Renal cortical epithelial cell (primary cell): ENCODE data around the gene TTLL11. TPM values are rescaled to one million over a fixed set of nuclear protein-coding genes. Genes with fewer than 3 reads are reported as not detected.
"Not testable (repeated sequence)": the region's sequence is repeated elsewhere in the genome, so short reads cannot be mapped to it uniquely, and the experiment has no call there.

ENCODE experiments used
- DNase-seq: peaks from one replicate; pipeline ENCODE4 v3.0.0-alpha.2; 2011; ENCODE audit warnings: low read depth
- total RNA-seq: library from RNA; depleted of rRNA; stranded (reverse); fragments of >200 nt; gene quantifications from 2 replicates; pipeline ENCODE4 v1.2.3, GENCODE V29; 2014

Gene TTLL11
- total RNA-seq, 1 donor from 2014 or later, result 6.7 TPM

DNA sequence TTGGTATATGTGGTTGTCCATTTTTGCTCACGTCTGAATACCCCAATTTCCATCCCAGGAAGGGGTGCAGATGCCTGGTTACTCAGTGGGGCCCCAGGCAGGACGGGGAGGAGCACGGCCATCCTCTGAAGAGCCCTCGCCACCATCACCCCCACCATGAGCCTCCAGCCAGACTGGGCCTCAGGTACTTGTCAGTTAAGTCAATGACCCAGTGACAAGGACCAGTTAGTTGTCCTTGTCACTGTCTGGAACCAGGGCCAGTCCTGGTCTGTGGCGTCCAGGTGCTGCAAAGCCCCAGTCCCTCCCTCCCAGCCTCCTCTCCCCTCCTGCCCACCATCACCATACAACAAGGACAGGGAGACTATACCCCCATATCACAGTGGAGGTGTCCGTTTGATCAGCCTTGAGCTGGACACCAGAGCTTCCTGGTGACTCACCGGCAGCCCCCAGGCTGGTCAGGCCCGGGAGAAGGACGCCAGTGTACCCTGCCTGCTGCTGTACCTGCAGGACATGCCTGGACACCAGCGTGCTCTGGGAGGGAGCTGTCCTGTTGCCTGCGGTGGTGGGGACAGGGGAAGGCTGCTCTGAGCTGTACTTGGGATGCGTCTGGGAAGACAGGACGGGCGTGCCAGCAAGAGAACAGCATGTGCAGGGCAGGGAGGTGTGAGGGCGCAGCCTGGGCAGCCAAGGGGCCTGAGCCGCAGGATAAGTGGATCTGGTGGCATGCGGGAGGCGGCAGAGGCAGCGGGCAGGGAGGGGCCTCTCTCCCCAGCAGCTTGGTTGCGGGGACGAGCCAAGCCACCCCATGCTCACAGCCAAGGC is 32.6 kb upstream of the TTLL11 start:
- no peak for DNase-seq

DNA sequence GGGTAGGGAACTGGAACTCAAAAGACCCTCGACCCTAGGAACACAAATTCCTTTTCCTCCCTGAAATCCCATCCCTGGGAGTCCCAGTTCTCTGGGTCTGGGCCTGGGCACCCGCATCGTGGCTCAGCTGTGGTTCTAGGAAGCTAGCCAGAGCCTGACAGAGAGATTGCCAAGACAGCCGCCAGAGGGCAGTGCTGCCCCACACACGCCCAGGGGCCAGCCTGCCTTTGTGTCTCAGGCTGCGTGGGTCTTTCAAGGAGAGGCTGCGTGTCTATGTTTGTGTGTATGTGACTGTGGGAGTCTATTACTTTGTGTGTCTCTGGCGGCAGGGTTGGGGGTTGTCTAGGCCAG is 32.0 kb upstream of the TTLL11 start:
- peak; percentile 41 for DNase-seq

DNA sequence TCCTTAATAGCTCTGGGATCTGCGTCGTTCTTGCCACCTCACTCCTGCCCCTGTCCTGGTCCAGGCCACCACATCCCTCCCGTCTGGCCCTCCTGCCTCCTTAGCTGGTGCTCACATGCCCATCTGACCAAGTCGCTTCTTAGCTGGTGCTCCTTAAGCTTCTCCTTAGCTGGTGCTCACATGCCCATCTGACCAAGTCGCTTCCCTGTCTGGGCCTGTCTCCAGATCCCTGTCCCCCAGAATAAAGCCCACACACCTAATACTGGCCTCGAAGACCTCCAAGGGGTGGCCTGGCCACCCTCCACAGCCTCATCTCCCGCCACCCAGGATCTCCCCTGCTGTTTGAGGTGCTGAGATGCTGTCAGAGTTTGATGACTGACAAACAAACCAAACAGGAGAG is 31.4 kb upstream of the TTLL11 start:
- DNase-seq, result no peak

- no peak for DNase-seq
Measured at GRCh38 chr9:122124048-122124447, 30.9 kb upstream of the TTLL11 start.

- DNase-seq, result peak; percentile 47
Measured at GRCh38 chr9:122122903-122123632, 30.0 kb upstream of the TTLL11 start.

DNA sequence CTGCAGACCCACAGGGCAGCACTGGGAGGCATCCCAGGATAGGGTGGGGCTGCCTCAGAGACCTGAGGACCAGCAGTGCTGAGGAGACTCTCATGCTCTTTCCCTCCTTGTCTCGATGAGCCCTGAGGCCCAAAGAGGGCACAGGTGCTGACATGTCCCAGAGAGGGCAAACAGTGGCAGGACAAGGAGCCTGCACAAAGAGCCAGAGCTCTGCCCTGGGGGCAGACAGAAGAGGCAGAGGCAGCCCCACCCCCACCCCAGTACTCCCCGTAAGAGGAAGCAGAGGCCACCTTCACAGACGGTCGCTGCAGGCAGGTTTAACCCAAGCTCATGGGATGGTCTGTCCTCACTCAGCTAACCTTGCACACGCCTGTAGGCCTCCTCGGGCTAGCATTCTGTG is 29.4 kb upstream of the TTLL11 start:
- DNase-seq, result no peak

- no peak for DNase-seq
Measured at GRCh38 chr9:122121931-122122330, 28.8 kb upstream of the TTLL11 start.

DNA sequence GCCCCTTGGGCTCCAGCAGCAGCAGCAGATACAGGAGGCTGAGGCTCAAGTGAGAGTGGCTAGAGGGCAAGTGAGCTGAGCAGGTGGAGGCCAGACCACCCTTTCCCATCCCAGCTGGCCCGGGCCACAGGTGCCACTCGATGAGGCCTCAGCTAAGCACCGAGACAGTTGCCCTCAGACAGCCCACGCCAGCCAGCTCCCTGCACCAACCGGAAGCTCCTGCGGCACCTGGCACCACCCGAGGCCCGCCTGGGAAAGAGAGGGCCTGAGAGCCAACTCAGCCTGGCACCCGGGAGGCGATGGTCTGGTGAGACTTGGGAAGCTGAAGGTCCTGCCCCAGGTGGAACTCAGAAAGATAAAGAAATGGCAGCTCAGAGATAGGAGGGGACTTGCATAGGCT is 28.3 kb upstream of the TTLL11 start:
- no peak for DNase-seq

DNA sequence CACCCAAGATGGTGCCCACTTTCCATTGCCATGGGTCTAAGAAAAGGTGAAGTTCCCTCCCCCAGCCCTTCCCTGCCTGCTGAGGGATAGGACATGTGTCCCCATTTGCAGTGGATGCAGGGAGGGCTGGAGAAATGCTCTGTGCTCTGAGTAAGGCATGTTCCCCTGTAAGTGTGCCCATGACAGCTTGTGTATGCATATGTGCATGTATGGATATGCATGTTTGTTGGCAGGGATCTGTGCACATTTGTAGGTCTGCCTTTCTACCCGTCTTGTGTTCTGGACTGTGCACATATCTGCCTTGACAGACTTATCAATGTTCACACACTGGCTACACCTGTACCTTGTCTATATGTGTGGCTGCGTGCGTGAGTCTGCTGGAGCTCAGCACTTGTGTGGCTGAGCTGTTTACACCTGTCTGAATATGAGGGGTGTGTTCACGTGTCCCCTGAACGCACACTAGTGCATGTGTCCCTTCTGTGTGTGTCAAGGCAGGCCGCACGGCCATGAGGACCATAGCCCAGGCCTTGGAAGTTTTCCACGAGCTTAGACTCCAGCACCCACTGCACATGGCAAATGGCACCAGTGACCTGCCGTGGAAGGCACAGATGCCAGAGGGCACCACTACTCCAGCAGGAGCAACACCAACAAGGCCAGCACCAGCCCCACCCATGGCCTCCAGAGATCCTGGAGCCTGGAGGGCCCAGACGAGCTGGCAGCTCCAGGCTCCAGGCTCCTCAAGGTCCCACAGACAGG is 27.4 kb upstream of the TTLL11 start:
- no peak for DNase-seq

DNA sequence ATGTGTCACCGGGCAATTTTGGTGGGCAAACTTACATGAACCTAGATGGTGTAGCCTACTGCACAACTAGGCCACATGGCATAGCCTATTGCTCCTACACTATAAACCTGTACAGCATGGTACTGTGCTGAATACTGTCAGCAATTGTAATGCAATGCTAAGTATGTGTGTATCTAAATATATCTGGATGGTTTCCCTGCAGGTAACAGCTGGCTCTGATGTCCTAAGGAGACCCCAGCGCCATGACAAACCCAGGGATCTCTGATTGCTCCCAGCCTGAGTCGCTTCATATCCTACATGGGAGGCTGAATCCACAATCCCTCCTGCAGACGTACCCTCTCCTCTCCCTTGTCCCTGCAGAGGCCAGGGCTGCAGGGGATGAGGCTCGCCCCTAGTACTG is 26.6 kb upstream of the TTLL11 start:
- no peak for DNase-seq

DNA sequence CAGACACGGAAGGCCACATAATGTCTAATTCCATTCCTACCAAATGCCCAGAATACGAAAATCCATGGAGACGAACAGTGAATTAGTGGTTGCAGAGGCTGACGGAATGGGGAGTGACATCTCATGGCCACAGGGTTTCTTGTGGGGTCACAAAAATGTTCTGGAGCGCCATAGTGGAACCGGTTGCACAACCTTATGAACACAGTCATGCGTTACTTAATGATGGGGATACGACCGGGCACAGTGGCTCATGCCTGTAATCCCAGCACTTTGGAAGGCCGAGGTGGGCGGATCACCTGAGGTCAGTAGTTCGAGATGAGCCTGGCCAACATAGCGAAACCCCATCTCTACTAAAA is 26.0 kb upstream of the TTLL11 start:
- DNase-seq, result peak; percentile 84

GRCh38 chr9:122118343-122119165 is 25.4 kb upstream of the TTLL11 start:
- no peak for DNase-seq

DNA sequence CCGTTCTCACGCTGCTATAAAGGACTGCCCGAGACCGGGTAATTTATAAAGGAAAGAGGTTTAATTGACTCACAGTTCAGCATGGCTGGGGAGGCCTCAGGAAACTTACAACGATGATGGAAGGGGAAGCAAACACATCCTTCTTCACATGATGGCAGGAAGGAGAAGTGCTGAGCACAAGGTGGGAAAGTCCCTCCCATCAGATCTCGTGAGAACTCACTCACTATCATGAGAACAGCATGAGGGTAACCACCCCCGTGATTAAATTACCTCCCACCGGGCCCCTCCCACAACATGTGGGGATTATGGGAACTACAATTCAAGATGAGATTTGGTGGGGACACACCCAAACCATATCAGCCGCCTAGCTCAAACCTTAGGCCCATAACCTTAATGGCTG is 24.1 kb upstream of the TTLL11 start:
- DNase-seq, result not testable (repeated sequence)

- DNase-seq, result no peak
Measured at GRCh38 chr9:122116448-122117173, 23.5 kb upstream of the TTLL11 start.

- peak; percentile 83 for DNase-seq
Measured at GRCh38 chr9:122116040-122116439, 22.9 kb upstream of the TTLL11 start.

- no peak for DNase-seq
Measured at GRCh38 chr9:122115176-122116035, 22.3 kb upstream of the TTLL11 start.

DNA sequence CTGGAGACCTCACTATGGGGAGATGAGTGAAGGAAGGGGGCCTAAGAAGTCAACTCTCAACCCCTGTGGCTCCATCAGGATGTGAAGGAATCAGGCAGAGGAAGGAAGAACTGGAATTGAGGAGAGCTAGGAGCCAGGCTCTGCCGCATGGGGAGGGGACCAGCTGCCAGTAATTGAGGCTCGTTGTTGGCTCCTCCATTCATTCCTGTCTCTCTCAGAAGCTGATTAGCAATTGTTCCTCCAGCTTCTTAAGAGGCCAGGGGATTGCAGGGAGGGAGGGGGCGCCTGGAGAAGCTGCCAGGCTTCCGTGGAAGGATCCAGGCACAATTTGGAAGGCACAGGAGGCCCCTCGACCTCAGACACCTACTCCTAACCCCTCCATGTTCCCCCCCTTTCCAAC is 20.5 kb upstream of the TTLL11 start:
- DNase-seq, result no peak

DNA sequence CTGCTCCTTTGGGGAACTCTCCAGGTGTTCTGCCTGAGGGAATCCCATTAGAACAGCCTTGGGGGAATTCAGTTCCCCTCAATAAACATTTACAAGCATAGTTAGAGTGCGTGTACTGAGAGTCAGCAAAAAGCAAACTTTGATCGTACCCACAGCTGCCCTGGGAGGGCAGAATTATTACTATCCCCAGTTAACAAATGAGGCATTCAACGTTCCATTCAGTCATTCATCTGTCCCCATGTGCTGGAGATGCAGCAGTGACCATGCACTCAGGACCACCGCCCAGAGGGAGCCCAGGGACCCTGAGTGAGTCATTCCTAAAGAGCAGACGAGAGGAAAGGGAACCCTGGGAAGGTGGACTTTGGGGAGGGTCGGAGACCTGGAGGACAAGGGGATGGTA is 19.1 kb upstream of the TTLL11 start:
- DNase-seq, result no peak

DNA sequence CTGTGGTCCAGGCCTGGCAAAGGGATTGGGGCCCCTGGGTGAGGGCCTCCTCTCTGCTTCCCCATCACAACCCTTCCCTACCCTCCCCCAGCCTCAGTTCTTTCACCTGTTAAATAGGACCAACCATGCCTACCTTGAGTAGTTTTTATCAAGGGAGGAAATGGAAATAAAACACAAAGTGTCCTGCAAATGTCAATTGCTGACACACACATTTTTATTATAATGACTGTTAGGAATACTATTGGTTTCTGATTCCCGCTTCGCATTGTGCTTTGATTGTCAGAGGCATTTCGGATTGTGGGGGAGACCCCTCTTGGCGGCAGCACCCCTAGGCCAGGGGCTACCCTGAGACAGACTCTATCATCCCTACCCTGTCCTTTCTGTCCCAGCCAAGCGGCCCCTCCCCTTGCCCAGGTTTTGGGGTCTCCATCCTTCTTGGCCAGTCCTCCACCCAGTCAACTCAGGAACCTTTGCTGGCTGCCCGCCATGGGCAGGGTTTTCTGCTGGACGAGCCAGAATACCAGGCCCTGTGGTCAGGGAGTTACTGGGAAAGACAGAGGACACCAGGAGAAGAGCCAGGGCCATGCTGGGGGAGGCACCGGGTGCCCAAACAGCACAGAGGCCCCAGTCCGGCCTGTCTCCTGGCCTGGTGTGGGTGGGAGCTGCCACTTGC is 18.4 kb upstream of the TTLL11 start:
- no peak for DNase-seq
